Natural killer cell treated with Interleukin-12 subunit alpha and Interleukin-12 subunit beta and Interleukin-15 and Interleukin-18, amount 100 ng/mL, for 72 hours (primary cell): ENCODE results near the gene DGKG. TPM values are rescaled to one million over a fixed set of nuclear protein-coding genes. Genes with fewer than 3 reads are reported as not detected.

Experiments used
- ATAC-seq, 2 donors: fragments of 150-1000 bp; cut with Tn5 transposase in 1 of 2; sonication (Bioruptor Pico), chemical (Tn5 transposase) in 1 of 2; 2 replicates each; pipeline ENCODE4 v1.10.0; 2021
- DNase-seq: peaks from one replicate; pipeline ENCODE4 v3.0.0; 2022; ENCODE audit warnings: low spot score
- H3K27ac Mint-ChIP-seq, 2 donors: 1 replicate in 1 of 2; 2 replicates in 1 of 2; pipeline ENCODE4 v1.8.0; 2022; ENCODE audit warnings: mixed read lengths in 2 of 2, mild to moderate bottlenecking in 1 of 2, moderate library complexity in 1 of 2
- H3K27me3 Mint-ChIP-seq, 2 donors: 1 replicate in 1 of 2; 2 replicates in 1 of 2; pipeline ENCODE4 v1.8.0; 2022; ENCODE audit warnings: mixed read lengths in 2 of 2
- H3K36me3 Mint-ChIP-seq: one replicate; pipeline ENCODE4 v1.8.0; 2022; ENCODE audit warnings: mixed read lengths
- H3K4me1 Mint-ChIP-seq, 2 donors: 1 replicate in 1 of 2; 2 replicates in 1 of 2; pipeline ENCODE4 v1.8.0; 2022; ENCODE audit warnings: low read depth in 2 of 2, mixed read lengths in 2 of 2, mild to moderate bottlenecking in 1 of 2
- H3K4me3 Mint-ChIP-seq: one replicate; pipeline ENCODE4 v1.8.0; 2022; ENCODE audit warnings: mixed read lengths
- H3K9me3 Mint-ChIP-seq: 2 replicates; pipeline ENCODE4 v1.8.0; 2022; ENCODE audit warnings: mixed read lengths
- total RNA-seq, 2 donors: library from RNA; stranded (reverse); gene quantifications; one replicate each; pipeline ENCODE4 v1.2.3, GENCODE V29; 2022

Gene DGKG
- total RNA-seq, 2 donors from 2014 or later, result 6.2 to 7.5 TPM

- no peak overlapping the region for H3K4me3 Mint-ChIP-seq
- H3K27me3 Mint-ChIP-seq, result no peaks in the 10 kb centered on the region
- H3K4me1 Mint-ChIP-seq, result peaks cover 5 to 10% of the 10 kb centered on the region in 2 donors
- H3K9me3 Mint-ChIP-seq, result no peaks in the 10 kb centered on the region
- DNase-seq (no peak), ATAC-seq (no peak)
- H3K27ac Mint-ChIP-seq, result peak overlapping the region in 1 of 2 donors; percentile 19
- no peaks in the 10 kb centered on the region for H3K36me3 Mint-ChIP-seq
Measured at GRCh38 chr3:186208296-186208989, 153.6 kb downstream of the DGKG start.

- H3K4me3 Mint-ChIP-seq, result no peak overlapping the region
- peak overlapping the region in 1 of 2 donors; percentile 77 for H3K27ac Mint-ChIP-seq
- no peaks in the 10 kb centered on the region for H3K36me3 Mint-ChIP-seq
- no peak for DNase-seq
- H3K27me3 Mint-ChIP-seq, result peaks cover 0 to 6% of the 10 kb centered on the region in 2 donors
- H3K9me3 Mint-ChIP-seq, result no peaks in the 10 kb centered on the region
- H3K4me1 Mint-ChIP-seq, result peaks cover 5 to 10% of the 10 kb centered on the region in 2 donors
- peak in 1 of 2 donors; percentile 22 for ATAC-seq
Measured at GRCh38 chr3:186207515-186207914, 154.5 kb downstream of the DGKG start.

GRCh38 chr3:186200726-186201125 is 161.3 kb downstream of the DGKG start:
- H3K4me3 Mint-ChIP-seq, result no peak overlapping the region
- H3K27ac Mint-ChIP-seq, result peak overlapping the region in 1 of 2 donors; percentile 27
- H3K4me1 Mint-ChIP-seq, result no peaks in the 10 kb centered on the region
- no peaks in the 10 kb centered on the region for H3K36me3 Mint-ChIP-seq
- H3K9me3 Mint-ChIP-seq, result no peaks in the 10 kb centered on the region
- DNase-seq (no peak), ATAC-seq (no peak)
- peaks cover 4 to 10% of the 10 kb centered on the region in 2 donors for H3K27me3 Mint-ChIP-seq

- no peak overlapping the region for H3K4me3 Mint-ChIP-seq
- ATAC-seq (no peak), DNase-seq (no peak)
- peaks cover 0 to 2% of the 10 kb centered on the region in 2 donors for H3K4me1 Mint-ChIP-seq
- H3K27ac Mint-ChIP-seq, result no peak overlapping the region
- H3K27me3 Mint-ChIP-seq, result peaks cover 8 to 15% of the 10 kb centered on the region in 2 donors
- H3K36me3 Mint-ChIP-seq, result no peaks in the 10 kb centered on the region
- no peaks in the 10 kb centered on the region for H3K9me3 Mint-ChIP-seq
Measured at GRCh38 chr3:186198442-186198841, 163.6 kb downstream of the DGKG start.

GRCh38 chr3:186194451-186194811 is 167.6 kb downstream of the DGKG start:
- H3K27me3 Mint-ChIP-seq, result peaks cover 20 to 38% of the 10 kb centered on the region in 2 donors
- no peak overlapping the region for H3K27ac Mint-ChIP-seq
- peak overlapping the region; percentile 41 for H3K4me3 Mint-ChIP-seq
- H3K36me3 Mint-ChIP-seq, result no peaks in the 10 kb centered on the region
- H3K9me3 Mint-ChIP-seq, result no peaks in the 10 kb centered on the region
- no peak for ATAC-seq
- DNase-seq, result no peak
- peaks cover 9 to 19% of the 10 kb centered on the region in 2 donors for H3K4me1 Mint-ChIP-seq

GRCh38 chr3:186193534-186194450 is 168.2 kb downstream of the DGKG start:
- no peak overlapping the region for H3K27ac Mint-ChIP-seq
- H3K4me1 Mint-ChIP-seq, result peaks cover 11 to 24% of the 10 kb centered on the region in 2 donors
- H3K4me3 Mint-ChIP-seq, result peak overlapping the region; percentile 41
- peaks cover 20 to 38% of the 10 kb centered on the region in 2 donors for H3K27me3 Mint-ChIP-seq
- H3K9me3 Mint-ChIP-seq, result no peaks in the 10 kb centered on the region
- ATAC-seq (peak; percentile 51 to 61), DNase-seq (no peak)
- H3K36me3 Mint-ChIP-seq, result no peaks in the 10 kb centered on the region

GRCh38 chr3:186192823-186193222 is 169.2 kb downstream of the DGKG start:
- DNase-seq, result no peak
- peaks cover 20 to 38% of the 10 kb centered on the region in 2 donors for H3K27me3 Mint-ChIP-seq
- peaks cover 11 to 24% of the 10 kb centered on the region in 2 donors for H3K4me1 Mint-ChIP-seq
- ATAC-seq, result no peak
- H3K36me3 Mint-ChIP-seq, result no peaks in the 10 kb centered on the region
- H3K4me3 Mint-ChIP-seq, result no peak overlapping the region
- no peaks in the 10 kb centered on the region for H3K9me3 Mint-ChIP-seq
- H3K27ac Mint-ChIP-seq, result peak overlapping the region in 1 of 2 donors; percentile 98

- H3K27me3 Mint-ChIP-seq, result peaks cover 19 to 30% of the 10 kb centered on the region in 2 donors
- peaks cover 44 to 51% of the 10 kb centered on the region in 2 donors for H3K4me1 Mint-ChIP-seq
- no peak for ATAC-seq
- H3K4me3 Mint-ChIP-seq, result no peak overlapping the region
- peaks cover 6% of the 10 kb centered on the region for H3K9me3 Mint-ChIP-seq
- peaks cover 12% of the 10 kb centered on the region for H3K36me3 Mint-ChIP-seq
- DNase-seq, result no peak
- peak overlapping the region; percentile 1 to 98 for H3K27ac Mint-ChIP-seq
Measured at GRCh38 chr3:186189492-186189891, 172.5 kb downstream of the DGKG start.

GRCh38 chr3:186187401-186188275 is 174.4 kb downstream of the DGKG start:
- H3K9me3 Mint-ChIP-seq, result peaks cover 6% of the 10 kb centered on the region
- H3K27ac Mint-ChIP-seq, result peak overlapping the region; percentile 97 to 98
- peak overlapping the region; percentile 75 for H3K4me3 Mint-ChIP-seq
- DNase-seq (no peak), ATAC-seq (no peak)
- peaks cover 12% of the 10 kb centered on the region for H3K36me3 Mint-ChIP-seq
- peaks cover 59 to 66% of the 10 kb centered on the region in 2 donors for H3K4me1 Mint-ChIP-seq
- peaks cover 9 to 24% of the 10 kb centered on the region in 2 donors for H3K27me3 Mint-ChIP-seq

- H3K4me3 Mint-ChIP-seq, result peak overlapping the region; percentile 75
- peak; percentile 80 to 82 for ATAC-seq
Measured at GRCh38 chr3:186185194-186185787, 176.7 kb downstream of the DGKG start.

GRCh38 chr3:186184021-186184420 is 178.0 kb downstream of the DGKG start:
- H3K27me3 Mint-ChIP-seq, result no peaks in the 10 kb centered on the region
- H3K4me1 Mint-ChIP-seq, result peaks cover 75 to 80% of the 10 kb centered on the region in 2 donors
- no peak for ATAC-seq
- DNase-seq, result no peak
- H3K4me3 Mint-ChIP-seq, result peak overlapping the region; percentile 18
- peaks cover 6% of the 10 kb centered on the region for H3K9me3 Mint-ChIP-seq
- peak overlapping the region; percentile 97 to 98 for H3K27ac Mint-ChIP-seq
- H3K36me3 Mint-ChIP-seq, result peaks cover 12% of the 10 kb centered on the region

More at GRCh38 chr3:186185194-186185787, 176.7 kb downstream of the DGKG start:
- Mint-ChIP-seq H3K27me3 (peaks cover 2 to 6% of the 10 kb centered on the region in 2 donors), H3K36me3 (peaks cover 12% of the 10 kb centered on the region), H3K27ac (peak overlapping the region; percentile 97 to 98), H3K4me1 (peaks cover 77 to 78% of the 10 kb centered on the region in 2 donors), H3K9me3 (peaks cover 6% of the 10 kb centered on the region)
- peak; percentile 83 for DNase-seq

- H3K27ac Mint-ChIP-seq, result peak overlapping the region; percentile 97 to 98
- peaks cover 6% of the 10 kb centered on the region for H3K9me3 Mint-ChIP-seq
- peak overlapping the region; percentile 79 for H3K4me3 Mint-ChIP-seq
- H3K27me3 Mint-ChIP-seq, result no peaks in the 10 kb centered on the region
- no peak for ATAC-seq
- peaks cover 12% of the 10 kb centered on the region for H3K36me3 Mint-ChIP-seq
- DNase-seq, result no peak
- peaks cover 74 to 82% of the 10 kb centered on the region in 2 donors for H3K4me1 Mint-ChIP-seq
Measured at GRCh38 chr3:186182850-186183249, 179.2 kb downstream of the DGKG start.

GRCh38 chr3:186181901-186182300 is 180.1 kb downstream of the DGKG start:
- H3K36me3 Mint-ChIP-seq, result peaks cover 4% of the 10 kb centered on the region
- DNase-seq, result no peak
- ATAC-seq, result no peak
- H3K4me1 Mint-ChIP-seq, result peaks cover 70 to 79% of the 10 kb centered on the region in 2 donors
- H3K4me3 Mint-ChIP-seq, result peak overlapping the region; percentile 79
- H3K9me3 Mint-ChIP-seq, result peaks cover 6% of the 10 kb centered on the region
- H3K27ac Mint-ChIP-seq, result peak overlapping the region; percentile 97 to 98
- no peaks in the 10 kb centered on the region for H3K27me3 Mint-ChIP-seq
